ENCODE measurements around the gene RHEBL1.

RHEBL1 gene

DNA sequence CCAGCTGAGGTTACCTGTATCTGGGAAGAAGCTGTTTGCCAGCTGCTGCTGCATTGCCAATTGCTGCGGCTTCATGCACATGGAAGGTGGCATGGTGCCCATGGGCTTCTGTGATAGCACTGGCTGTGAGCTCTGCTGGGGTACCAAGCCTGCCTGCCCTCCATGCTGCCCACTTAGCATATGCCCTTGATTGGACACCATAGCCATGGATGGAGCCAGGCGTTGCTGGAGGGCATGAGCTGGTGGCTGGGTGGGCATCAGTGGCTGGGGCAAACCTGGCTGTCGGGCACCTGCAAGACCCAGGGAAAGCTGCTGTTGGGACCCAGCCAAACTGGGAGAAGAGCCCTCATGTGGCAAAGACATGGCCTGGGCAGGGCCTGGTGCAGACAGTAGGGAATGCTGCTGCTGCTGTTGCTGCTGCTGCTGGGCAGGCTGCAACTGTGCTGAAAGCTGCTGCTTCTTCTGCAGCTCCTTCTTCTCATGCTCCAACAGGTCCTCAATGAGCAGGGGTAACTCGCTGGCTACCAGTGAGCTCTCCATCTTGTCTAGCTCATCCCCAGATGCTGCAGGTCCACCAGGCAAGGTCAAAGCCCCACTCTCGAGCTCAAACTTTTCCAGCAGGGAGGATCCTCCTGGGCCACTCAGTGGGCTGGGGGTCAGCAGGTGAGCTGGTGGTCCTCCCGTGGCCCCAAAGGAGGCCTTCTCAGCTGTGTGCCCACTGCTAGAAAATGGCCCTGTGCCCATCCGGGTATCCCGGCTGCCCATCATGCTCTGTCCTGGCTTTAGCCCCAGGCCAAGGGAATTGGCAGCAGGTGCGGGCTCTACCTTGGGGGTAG, 32.5 kb downstream of the RHEBL1 start:
- DNase-seq (ENCODE audit: low read depth) = no peak

DNA sequence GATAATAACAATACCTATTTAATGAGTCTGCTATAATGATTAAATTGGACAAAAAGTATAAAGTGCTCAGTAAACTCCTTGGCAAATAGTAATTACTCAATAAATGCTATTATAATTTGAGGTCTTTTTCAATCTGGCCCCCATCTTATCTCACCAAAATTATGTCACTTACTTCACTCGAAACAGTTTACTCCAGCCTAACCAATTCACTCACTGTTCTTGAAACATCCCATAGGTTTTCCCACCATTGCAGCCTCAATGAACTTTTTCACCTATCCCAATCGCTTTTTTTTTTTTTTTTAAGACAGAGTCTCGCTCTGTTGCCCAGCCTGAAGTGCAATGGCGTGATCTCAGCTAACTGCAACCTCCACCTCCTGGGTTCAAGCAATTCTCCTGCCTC, 33.8 kb downstream of the RHEBL1 start:
- DNase-seq (ENCODE audit: low read depth) = no peak

DNA sequence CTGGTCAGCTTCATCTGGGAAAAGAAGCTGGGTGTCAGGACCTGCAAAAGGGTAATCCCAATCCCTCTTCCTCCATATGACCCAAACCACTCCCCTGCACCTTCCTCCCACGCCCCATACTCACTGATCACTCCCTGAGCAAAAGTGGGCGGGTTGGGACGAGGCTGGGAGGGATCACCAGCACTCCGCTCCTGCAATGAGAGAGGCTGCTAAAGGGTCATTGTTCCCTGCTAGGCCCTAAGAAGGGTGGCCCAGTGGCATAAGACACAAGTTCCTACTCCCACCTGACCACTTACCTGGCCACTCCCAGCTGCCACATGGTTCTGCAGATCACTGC, 35.5 kb downstream of the RHEBL1 start:
- DNase-seq (ENCODE audit: low read depth) = no peak

DNA sequence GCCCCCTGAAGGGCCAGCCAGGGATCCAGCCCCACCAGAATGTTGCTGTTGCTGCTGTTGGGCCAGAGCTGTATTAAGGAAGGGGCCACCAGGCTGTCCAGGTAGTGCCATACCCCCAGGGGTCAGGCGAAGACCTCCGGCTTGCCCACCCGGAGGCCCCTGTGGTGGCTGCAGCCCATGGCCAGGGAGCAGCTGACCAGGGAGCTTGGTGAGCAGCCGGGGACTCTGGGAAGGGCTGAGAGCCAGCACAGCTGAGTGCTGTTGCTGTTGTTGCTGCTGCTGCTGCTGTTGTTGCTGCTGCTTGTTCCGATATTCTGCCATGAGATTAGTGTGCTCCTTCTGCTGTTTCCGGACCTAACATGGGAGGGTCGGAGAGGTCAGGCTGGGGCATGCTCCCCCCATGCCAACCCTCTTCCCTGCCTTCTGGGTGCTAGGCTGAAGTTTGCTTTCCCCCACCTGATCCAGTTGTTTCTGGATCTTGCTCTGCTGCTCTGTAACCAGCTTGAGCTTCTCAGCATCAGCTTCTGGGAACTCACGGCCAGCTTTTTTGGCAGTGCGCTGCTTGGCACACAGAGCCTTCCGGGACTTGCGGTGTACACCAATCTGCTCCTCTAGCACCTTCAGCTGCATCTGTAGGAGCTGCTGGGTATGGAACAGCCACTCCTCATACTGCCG, 36.0 kb downstream of the RHEBL1 start:
- no peak for DNase-seq (ENCODE audit: low read depth)

DNA sequence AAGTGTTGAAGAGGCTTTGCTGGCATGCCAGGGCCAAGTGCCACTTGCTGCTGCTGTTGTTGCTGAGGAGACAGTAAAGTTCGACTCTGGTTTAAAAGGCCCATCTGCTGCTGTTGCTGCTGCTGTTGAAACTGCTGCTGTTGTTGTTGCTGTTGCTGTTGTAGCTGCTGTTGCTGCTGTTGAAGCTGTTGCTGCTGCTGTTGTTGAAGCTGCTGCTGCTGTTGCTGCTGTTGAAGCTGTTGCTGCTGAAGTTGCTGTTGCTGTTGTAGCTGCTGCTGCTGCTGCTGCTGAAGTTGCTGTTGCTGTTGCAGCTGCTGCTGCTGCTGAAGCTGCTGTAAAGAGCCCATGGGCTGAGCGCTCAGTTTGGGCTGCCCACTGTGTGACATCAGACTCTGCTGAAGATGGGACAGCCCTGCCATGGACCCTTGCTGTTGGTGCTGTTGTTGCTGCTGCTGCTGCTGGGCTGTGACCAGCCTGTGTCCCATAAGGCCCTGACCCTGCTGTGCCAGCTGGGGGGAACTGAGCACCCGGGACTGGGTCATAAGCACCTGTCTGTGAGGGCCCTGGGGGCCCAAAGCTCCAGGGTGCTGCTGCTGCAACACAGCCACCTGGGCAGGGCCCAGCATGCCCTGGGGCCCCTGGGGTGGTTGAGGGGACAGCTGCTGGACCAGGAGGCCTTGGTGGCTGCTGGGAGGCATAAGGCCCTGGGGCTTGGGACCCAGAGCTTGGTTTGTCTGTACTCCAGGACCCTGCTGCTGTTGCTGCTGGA, 36.9 kb downstream of the RHEBL1 start:
- DNase-seq (ENCODE audit: low read depth) = no peak

DNA sequence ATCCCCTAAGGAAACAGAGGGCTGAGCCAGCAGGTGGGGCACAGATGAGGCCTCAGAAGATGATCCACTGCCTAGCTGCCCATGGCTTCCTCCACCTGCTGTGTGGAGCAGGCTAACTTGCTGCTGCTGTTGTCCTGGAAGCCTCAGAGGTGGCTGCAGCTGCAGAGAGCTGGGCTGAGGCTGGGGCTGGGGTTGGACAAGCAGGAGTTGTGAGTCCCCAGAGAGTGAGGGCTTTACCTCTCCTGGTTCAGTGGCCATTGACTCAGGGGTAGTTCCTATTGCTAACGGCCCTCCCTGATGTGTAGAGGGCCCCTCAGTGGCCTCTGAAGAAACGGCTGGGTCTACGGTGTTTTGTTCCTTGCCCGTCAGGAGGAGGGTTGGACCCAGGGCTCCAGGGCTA, 37.5 kb downstream of the RHEBL1 start:
- DNase-seq (ENCODE audit: low read depth) = no peak

DNA sequence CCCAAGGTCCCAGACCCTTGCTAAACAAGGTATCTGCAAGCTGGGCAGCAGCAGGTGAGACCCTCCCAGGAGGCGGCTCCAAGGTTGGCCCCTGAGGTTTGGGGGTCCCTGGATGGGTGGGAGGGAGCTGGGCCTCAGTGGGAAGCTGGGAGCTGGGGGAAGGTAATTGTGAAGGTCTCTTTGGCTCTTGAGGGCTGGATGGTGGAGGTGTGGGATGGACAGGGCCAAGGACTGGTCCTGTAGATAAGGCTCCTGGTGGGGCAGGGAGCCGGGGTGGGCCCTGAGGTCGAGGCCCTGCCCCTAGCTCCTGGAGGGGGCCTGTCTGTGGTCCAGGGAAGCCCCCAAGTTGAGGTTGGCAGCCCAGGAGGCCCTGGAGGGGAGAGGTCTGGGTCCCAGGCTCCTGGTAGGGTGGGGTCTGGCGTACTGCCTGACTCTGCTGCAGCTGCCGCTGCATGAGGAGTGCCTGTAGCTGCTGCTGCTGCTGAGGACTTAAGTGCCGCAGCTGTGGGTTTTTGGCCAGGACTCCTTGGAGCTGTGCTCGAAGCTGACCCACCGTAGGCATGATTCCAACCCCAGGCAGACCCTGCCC, 38.1 kb downstream of the RHEBL1 start:
- DNase-seq (ENCODE audit: low read depth) = no peak

DNA sequence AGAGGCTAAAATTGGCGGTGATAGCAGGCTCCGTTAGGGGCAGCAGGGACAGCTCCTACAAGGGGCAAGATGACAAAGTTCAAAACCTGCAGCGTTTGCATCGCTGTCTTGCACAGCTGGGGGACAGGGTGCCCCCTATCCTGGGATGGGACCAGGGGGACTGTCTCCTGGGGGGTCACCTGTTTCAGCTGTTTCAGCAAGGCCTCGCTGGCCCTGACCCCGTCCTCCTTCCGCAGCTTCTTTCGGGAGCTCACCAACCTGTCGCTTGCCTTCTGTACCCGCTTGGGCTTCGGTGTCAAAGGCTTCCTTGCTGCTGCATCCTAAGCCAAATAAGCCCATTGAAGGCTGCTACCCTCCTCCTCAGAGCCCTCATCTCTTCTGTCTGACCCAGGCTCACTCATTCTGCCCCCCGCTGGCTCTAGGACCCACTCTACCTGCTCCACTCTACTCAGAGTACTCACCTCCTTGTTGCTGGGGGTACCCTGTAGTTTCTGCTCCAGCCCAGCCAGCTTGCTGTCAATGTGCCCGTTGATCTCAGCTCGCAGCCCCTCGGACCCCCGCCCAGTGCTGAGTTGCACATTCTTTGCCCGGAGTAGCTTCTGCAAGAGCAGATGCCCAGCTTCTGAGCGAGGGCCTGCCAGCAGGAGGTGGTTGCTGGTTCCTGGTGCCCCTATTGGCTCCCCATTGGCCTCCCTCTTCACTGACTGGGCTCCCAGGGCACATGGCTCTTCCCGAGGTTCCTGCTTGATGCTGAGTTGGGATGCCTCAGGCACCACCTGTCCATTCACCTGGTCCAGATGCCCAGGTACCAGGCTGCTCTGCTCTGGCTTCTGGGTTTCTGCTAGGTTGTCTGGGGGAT, 38.8 kb downstream of the RHEBL1 start:
- no peak for DNase-seq (ENCODE audit: low read depth)

DNA sequence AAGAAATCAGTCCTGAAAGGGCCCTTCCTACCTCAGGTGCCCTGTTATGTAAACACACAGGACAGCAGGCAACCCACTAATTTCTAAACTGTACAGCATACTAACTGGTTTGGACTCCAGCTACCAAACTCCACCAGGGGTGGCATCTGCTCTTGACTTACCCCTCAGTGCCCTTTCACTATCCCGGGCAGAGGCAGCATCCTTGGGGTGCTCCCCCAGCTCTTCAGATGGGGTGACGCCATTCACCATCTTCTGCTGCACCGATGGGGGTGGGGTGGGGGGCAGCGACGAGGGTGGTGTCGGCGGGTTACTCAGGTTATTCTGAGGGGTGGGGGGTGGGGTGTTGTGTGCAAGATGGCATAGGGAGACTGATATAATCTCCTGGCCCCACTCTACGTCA, 39.7 kb downstream of the RHEBL1 start:
- DNase-seq (ENCODE audit: low read depth) = no peak

DNA sequence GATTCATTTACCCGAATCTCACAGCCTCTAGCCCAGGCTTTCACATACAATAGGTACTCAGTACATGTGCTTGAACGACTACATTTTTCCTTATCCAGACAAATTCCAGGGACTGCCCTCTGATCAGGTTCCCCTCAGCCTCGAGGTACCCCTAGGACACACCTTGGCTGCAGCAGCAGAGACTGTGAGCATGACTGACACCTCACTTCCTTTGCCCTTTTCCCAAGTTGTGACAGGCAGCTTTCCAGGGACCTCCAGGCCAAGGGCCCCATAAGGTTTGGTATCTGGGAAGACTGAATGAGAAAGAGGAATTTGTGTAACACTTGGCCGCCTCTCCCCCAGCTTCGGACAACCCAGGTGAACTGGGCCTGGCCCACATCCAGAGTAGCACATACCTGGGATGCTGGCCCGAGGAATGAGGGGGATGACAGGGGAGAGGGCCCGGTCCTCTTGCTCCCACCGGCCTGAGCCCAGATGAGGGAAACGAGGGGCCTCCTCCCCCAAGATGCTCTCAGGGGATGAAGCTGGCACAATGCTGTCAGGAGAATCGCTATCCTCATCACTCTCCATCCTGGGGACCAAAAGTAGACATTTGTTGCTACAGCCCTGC, 41.0 kb downstream of the RHEBL1 start:
- DNase-seq (ENCODE audit: low read depth) = no peak

DNA sequence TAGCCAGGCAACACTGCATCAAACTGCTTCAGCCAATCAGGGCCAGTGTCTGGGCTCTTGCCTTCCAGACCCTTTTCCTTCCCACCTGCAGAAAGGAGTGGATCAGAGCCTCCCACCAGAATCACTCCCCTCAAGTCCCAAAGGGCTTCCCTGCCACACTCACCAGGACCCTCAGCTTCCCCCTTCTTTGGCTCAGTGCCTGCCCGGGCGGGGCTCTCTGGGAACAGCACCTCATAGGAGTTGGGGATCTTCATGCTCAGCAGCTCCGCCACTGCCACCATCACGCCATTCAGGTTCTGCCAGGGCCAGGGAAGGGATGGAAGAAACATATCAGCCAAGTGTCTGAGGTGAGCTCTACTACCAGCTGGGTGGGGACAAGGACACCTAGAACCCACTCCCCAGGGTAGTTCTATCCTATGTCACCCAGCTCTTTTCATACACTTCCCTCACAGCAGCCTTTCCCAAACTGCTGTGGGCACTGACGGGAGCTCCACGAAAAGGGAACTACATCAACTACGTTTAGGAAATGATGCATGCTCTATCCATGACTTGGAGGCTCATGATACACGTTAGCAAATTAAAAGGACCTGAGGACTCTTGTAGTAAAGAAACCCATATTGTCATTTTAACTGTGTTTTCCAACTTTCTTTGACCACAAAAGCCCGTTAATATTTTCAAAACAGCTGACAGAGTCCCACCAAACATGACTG, 41.8 kb downstream of the RHEBL1 start:
- no peak for DNase-seq (ENCODE audit: low read depth)

DNA sequence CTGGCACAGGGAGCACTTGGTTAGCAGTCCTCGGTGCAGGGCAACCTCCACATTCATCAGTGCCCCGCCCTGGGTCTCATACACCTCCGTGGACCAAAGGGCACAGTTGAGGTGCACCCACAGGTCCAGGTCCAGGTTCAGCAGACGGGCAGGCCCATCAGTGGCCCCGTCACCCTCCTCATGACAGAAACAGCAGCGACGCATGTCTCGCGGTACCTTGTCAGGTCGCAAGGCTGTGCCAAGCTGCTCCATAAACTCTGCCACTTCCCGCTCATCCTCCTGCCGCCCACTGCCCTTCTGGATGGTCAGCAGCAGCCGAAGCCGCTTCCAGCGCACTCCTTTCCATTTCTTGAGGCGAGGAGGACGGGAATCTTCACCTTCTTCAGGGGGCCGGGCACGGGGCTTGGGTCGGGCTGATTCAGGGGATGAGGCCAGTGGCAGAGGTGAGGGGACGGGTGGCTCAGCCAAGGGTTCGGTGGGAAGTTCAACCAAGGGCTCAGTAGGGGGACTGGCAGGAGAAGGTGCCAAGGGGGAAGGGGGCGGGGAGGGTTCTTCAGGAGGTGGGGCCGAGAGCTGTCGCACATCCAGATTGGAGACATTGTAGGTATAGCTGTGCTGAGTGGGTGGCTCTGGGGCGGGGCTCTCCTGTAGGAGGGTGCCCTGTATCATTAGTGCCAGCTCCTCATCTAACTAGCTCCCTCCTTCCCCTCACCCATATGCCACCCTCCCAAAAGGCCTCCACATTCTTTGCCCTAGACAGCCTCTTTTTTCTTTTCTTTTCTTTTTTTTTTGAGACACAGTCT, 42.9 kb downstream of the RHEBL1 start:
- no peak for DNase-seq (ENCODE audit: low read depth)

DNA sequence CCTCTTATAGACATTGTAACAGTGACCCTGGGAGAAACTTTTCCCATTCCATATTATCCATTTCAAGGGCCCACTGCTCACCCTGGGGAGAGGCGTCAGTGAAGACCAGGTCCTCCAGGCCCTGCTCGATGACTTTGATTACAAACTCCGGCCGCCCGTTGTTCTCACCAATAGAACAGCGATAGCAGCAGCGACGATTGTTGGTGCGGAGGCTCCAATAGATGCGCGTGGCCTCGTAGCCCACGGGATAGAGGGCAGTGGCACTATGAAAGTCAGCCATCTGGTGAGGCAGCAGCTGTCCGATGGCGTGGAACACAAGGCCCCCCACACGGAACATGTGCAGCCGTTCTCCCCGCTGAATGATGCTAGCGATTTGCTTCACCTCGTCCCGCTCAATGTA, 43.7 kb downstream of the RHEBL1 start:
- DNase-seq (ENCODE audit: low read depth) = no peak

DNA sequence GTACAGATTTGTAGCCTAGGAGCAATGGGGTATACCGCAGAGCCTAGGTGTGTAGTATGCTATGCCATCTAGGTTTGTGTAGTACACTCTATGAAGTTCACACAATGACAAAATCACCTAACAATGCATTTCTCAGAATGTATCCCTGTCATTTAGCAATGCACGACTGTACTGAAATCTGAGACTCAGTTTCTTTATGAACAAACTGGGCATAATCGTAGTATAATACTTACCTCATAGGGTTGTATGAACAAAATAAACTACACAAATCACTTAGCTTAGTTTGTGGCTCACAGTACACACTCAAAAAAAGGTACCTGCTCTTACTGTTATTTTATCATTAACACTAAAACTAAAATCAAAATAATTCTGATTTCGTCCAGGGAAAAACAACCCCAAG, 44.3 kb downstream of the RHEBL1 start:
- no peak for DNase-seq (ENCODE audit: low read depth)

DNA sequence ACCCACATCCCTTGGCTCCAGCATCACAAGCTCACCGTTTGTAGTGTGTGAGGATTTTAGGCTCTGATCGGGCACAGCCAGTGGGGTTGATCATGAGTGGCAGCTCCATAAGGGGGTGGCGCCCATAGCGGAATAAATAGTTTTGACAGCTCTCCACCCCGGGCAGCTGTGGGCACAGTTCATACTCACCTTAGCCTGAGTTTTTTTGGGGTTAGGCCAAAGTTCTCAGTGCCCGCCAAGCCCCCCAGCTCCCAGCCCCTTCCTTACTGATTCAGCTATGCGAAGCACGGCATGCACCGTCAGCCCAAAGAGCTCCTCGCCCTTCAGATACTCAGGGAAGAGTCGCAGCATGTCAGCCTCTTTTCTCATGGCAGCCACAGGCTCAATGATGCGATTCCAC, 45.2 kb downstream of the RHEBL1 start:
- DNase-seq (ENCODE audit: low read depth) = no peak

DNA sequence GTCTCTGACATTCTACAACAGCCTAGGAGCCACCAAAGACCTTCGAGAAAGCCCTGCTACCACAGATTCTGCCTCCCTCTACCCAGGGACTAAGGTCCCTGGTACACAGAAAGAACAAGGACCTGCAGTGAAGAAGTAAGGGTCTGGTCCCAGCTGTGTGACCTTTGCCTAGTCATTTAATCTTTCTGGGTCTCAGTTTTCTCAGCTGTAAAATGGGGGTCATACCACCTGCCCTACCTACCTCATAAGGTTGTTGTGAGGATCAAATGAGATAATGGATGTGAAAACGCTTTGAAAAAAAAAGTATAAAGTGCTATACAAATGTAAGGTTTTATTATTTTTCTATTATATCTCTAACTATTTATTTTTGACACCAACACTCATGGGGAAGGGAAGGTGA, 46.0 kb downstream of the RHEBL1 start:
- DNase-seq (ENCODE audit: low read depth) = no peak

DNA sequence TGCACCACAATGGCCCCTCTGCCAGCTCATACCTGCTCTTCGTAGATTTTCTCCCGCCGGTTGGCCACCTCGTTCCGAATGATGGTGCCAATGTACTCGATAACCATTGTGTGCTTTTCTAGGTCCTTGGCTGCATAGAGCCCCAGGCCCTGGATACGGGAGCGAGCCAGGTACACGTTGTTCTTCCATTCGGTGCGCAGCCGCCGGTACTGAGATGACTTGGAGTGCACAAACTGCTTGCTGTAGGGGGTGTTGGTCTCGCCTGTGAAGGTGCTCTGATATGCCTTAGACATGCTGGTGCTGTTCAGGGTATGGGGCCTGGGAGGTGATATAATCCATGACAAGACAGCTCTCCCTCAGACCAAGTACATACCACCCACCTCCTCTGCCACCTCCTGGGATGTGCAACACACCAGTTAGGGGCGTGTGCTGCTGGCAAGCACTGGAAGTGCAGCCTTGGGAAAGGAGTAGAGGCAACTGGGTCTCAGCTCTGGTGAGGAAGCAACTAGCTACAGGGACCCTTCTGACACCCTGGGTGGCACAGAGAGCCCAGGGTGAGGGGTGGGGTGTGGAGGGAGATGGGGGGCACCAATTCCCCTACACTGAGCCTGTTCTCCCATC, 47.1 kb downstream of the RHEBL1 start:
- no peak for DNase-seq (ENCODE audit: low read depth)

DNA sequence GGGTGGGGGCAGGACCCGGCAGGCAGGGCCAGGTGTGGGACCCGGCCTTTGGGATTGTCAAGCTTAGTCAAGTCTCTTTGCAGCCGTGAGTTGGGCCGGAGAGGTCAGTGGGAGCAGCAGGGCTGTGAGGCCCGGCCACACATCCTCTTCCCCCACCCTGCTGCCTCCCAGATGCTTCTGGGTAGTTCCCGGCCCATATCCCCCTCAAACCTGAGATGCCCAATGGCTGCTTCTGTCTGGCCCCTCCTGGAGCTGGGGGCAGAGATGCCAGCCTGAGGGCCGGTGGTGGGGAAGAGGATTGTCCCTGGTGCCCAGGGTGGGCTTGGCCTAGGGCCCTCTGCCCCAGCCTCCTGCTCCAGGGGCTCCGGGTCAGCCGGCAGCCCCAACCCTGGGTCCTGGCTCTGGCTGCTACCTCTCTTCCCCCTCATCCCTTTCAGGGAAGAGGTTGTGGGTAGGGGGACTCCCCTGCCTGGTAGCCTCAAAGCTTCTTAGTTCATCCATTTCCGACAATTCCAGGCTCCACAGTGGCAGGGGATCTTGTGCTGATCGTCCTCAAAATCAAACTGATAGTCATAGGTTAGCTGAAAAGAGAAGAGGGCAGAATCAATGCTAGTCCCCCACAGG, 48.4 kb downstream of the RHEBL1 start:
- DNase-seq (ENCODE audit: low read depth) = no peak

DNA sequence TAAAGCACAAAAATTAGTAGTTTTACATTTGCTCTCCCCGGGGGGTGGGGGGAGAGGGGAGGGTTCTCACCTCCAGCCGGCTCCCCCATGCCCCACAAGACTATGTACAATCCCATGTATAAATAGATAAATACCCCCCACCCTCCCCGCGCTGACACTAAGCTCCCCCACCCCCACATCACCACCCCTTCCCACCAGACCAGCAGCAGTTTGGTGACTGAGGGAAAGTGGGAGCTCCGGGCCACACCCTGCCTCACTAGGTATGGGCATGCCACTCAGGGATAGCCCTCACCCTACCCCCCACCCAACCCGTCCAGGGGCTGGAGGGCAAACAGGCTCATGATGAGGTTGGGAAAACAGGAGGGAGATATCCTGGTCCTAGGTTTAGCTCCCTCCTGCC, 49.3 kb downstream of the RHEBL1 start:
- no peak for DNase-seq (ENCODE audit: low read depth)
